Fibroblast of villous mesenchyme (primary cell): ENCODE data around the gene LHFPL3. TPM values are rescaled to one million over a fixed set of nuclear protein-coding genes. Genes with fewer than 3 reads are reported as not detected.

Source experiments
- DNase-seq: peaks from one replicate; pipeline ENCODE4 v3.0.0-alpha.2; 2010; ENCODE audit warnings: low read depth
- H3K4me3 ChIP-seq: 2 replicates; pipeline ENCODE4 v1.5.1; 2011; ENCODE audit warnings: low read depth, mild to moderate bottlenecking, low read length
- total RNA-seq: library from RNA; depleted of rRNA; stranded (reverse); fragments of >200 nt; gene quantifications from 2 replicates; pipeline ENCODE4 v1.2.3, GENCODE V29; 2012
- TF ChIP-seq, protein P1 (sequence below): IDR thresholded peaks from 2 replicates; pipeline ENCODE4 v1.5.1; 2012; ENCODE audit warnings: low read depth, mild to moderate bottlenecking, low read length; ENCODE audit not compliant: insufficient read depth

The LHFPL3 gene
- total RNA-seq, 1 donor: not detected

DNA sequence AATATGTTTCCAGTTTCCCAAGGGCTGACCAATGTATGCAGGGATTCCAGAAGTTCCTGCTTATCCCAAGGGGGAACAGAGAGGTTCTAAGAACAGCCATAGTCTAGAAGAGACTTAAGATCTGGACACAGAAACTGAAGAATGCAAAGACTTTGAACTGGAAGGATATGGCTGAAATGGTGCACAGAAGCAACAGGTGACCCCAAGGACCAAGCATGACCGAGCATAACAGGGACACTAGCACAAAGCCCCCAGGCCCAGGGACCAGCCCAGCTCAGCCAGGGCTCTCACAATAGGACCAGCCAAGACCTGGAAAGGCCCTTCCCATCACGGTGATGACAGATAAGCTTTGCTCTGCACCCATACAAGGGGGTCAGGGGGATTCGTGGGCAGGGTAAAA lies 472.6 kb downstream of the LHFPL3 start:
- H3K4me3 ChIP-seq: no peak overlapping the region
- DNase-seq: no peak
- TF ChIP-seq, protein P1, sequence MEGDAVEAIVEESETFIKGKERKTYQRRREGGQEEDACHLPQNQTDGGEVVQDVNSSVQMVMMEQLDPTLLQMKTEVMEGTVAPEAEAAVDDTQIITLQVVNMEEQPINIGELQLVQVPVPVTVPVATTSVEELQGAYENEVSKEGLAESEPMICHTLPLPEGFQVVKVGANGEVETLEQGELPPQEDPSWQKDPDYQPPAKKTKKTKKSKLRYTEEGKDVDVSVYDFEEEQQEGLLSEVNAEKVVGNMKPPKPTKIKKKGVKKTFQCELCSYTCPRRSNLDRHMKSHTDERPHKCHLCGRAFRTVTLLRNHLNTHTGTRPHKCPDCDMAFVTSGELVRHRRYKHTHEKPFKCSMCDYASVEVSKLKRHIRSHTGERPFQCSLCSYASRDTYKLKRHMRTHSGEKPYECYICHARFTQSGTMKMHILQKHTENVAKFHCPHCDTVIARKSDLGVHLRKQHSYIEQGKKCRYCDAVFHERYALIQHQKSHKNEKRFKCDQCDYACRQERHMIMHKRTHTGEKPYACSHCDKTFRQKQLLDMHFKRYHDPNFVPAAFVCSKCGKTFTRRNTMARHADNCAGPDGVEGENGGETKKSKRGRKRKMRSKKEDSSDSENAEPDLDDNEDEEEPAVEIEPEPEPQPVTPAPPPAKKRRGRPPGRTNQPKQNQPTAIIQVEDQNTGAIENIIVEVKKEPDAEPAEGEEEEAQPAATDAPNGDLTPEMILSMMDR: no peak

DNA sequence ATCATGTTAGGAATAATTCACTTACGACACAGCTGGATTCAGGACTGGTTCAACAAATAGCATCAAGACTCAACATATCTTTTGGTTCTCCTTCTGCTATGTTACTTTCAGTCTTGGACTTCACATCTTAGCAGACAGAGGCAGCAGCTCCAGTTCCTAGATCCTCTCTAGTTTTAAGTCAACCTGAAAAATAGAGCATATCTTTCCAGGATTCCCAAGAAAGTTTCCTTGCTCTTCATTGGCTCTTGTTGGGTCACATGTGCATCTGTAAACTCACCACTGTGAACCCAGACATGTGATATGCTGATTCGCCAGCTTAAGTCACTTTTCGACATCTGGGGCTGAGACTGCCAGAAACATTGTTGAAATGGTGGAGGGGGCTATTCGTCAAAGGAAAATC lies 475.5 kb downstream of the LHFPL3 start:
- TF ChIP-seq, protein P1: no peak
- no peak for DNase-seq
- no peak overlapping the region for H3K4me3 ChIP-seq

DNA sequence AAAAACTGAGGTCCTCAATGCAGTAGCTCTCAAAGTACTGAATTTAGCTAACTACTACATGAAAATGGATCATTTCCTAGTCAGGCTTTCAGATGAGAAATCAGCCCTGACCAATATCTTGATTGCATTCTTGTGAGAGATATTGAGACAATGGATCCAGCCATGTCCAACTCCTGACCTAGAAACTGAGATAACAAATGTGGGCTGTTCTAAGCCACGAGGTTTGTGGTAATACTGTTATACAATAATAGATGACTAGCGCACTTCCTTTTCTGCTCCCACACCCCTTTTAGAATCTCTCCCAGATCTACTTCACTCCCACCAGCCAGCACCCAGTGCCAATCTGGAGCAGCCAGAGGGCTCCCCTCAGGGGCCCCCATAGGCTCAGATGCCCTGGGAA lies 476.3 kb downstream of the LHFPL3 start:
- TF ChIP-seq, protein P1: no peak
- DNase-seq: no peak
- H3K4me3 ChIP-seq: no peak overlapping the region

DNA sequence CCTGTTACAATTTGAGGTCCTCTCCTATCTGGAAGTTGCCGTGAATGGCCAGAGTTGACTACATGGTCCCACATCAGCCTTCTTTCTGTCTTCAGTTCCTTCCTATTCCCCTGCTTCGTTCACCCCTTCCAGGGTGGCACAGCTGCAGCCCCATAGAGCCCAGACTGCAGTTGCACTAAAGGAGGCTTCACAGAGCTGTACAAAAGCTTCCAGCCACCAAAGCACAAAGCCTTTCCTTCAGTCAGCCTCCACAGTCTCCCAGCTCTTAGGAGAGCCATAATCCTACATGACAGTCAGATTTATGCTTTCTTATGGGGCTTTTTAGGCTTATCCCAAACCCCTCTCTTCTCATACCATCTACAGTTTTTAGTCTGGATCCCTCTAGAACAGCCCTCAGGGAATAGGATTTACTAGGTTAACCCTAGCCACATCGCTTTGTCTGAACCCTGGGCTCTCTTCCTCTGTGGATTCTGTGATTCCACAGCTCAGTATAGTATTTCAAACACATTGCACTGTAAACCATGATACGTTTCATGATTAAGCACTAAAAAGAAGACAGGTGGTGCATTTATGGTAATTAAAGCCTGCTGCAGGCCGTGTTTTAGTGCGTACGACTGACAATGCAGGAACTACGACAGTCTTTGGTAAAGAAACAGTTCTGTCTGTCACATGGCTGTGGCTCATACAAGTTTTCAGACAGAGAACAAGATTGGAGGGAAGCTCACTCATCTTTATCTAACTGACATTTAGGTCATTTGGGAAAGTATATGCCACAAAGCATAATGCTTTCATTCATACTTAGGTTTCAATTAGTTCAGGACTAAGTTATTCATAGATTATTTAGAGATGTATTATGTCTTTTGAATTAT lies 477.3 kb downstream of the LHFPL3 start:
- no peak for DNase-seq
- TF ChIP-seq, protein P1: no peak
- H3K4me3 ChIP-seq: no peak overlapping the region

DNA sequence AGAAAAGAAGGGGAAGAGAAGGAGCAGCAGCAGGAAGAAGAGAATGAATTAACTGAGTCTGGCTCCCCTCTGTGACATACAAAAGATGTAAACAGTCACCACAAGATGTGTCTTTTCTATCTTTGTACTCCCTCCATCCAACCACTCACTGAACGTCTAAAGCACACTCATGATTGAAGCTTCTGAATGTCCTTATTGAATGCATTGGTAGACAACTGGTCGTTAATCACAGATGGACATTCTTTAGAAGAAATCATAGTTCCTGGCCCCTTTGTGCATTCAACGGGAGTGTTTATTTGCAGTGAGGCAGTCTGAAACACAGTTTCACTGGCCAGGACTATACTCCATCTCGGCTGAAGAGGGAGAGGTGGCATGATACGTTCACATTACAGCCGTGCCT lies 479.3 kb downstream of the LHFPL3 start:
- no peak overlapping the region for H3K4me3 ChIP-seq
- TF ChIP-seq, protein P1: no peak
- DNase-seq: no peak

DNA sequence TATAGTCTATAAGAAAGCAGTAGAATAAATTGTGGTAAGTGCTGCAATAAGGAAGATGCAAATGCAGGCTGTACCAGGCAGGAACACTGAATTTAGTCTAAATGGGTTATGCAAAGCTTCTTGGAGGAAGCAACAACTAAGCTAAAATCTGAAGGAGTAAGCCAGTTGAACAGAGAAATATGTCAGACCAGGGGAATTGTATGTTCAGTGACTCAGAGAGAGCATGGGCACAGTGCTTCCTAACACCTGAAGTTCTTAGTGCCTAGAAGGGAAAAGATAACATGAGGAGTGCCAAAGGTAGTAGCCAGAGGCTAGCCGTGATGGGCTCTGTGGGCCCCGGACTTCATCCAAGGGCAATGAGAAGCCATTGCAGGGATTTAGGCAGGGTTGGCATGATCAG lies 481.5 kb downstream of the LHFPL3 start:
- TF ChIP-seq, protein P1: no peak
- no peak overlapping the region for H3K4me3 ChIP-seq
- DNase-seq: no peak
